22Rv1 (cell line): ENCODE results near the gene RNF130.

Source experiments
- CTCF ChIP-seq: fragments of 450-650 bp; IDR thresholded peaks from 2 replicates; pipeline ENCODE4 v1.5.1; 2017; ENCODE audit warnings: mild to moderate bottlenecking
- ZFX ChIP-seq: fragments of 450-650 bp; IDR thresholded peaks from 2 replicates; pipeline ENCODE4 v1.6.1; 2017; ENCODE audit warnings: antibody characterized with exemption, borderline replicate concordance

DNA sequence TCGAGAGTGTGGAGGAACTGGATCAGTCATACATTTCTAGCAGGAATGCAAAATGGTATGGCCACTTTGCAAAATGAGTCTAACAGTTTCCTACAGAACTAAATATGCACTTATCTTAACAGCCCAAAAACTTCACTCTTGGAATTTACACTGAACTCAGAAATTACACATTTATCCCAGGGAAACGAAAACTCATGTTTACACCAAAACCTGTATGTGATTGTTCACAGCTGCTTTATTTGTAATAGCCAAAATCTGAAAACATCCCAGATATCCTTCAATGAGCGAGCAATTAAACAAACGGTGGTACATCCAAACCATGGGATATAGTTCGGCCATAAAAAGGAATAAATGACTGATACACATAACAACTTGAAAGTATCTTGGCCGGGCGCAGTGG is 62.0 kb downstream of the RNF130 start:
- TF ChIP-seq CTCF (no peak), ZFX (no peak)
